GM19099 (cell line): ENCODE measurements around the gene NECTIN2.

ENCODE experiments used
- POLR2A ChIP-seq: IDR thresholded peaks from 3 replicates; pipeline ENCODE4 v1.6.1; 2011; ENCODE audit warnings: low read depth; ENCODE audit not compliant: insufficient read length; ENCODE audit errors: extremely low read depth

The NECTIN2 gene

GRCh38 chr19:44839276-44839675 is 6.8 kb upstream of the NECTIN2 start:
- no peak for TF ChIP-seq POLR2A

GRCh38 chr19:44840811-44841210 is 5.3 kb upstream of the NECTIN2 start:
- TF ChIP-seq POLR2A: no peak

GRCh38 chr19:44841231-44841630 is 4.9 kb upstream of the NECTIN2 start:
- no peak for TF ChIP-seq POLR2A

GRCh38 chr19:44845286-44845611 is 848 bp upstream of the NECTIN2 start:
- TF ChIP-seq POLR2A: no peak

- TF ChIP-seq POLR2A: no peak
Observed at GRCh38 chr19:44846455-44847143, 502 bp downstream of the NECTIN2 start.

GRCh38 chr19:44847144-44848035 is 1.3 kb downstream of the NECTIN2 start:
- no peak for TF ChIP-seq POLR2A

GRCh38 chr19:44848036-44848811 is 2.1 kb downstream of the NECTIN2 start:
- TF ChIP-seq POLR2A: no peak

- TF ChIP-seq POLR2A: no peak
Observed at GRCh38 chr19:44848812-44849447, 2.8 kb downstream of the NECTIN2 start.

GRCh38 chr19:44850641-44851109 is 4.6 kb downstream of the NECTIN2 start:
- no peak for TF ChIP-seq POLR2A

- no peak for TF ChIP-seq POLR2A
Observed at GRCh38 chr19:44851427-44851826, 5.3 kb downstream of the NECTIN2 start.

- no peak for TF ChIP-seq POLR2A
Observed at GRCh38 chr19:44855606-44856005, 9.5 kb downstream of the NECTIN2 start.

GRCh38 chr19:44856421-44857083 is 10.5 kb downstream of the NECTIN2 start:
- no peak for TF ChIP-seq POLR2A

- TF ChIP-seq POLR2A: no peak
Observed at GRCh38 chr19:44857837-44858236, 11.7 kb downstream of the NECTIN2 start.

GRCh38 chr19:44863990-44864389 is 17.9 kb downstream of the NECTIN2 start:
- no peak for TF ChIP-seq POLR2A
